Astrocyte of the cerebellum (primary cell): Measurements from ENCODE around the gene SERPING1.
A peak's percentile ranks its signal among the peaks of the same experiment; 100 is the strongest.

Source experiments
- DNase-seq: peaks from one replicate; pipeline ENCODE4 v3.0.0-alpha.2; 2011; ENCODE audit warnings: low read depth
- H3K4me3 ChIP-seq: 2 replicates; pipeline ENCODE4 v1.5.1; 2011; ENCODE audit warnings: mild to moderate bottlenecking, low read depth, low read length, moderate library complexity
- in situ Hi-C: cut with HindIII; loops from 2 replicates; pipeline ENCODE4 v1.10.0; 2017; ENCODE audit warnings: low sequenced_read_pairs
- TF ChIP-seq, protein P1 (sequence below): IDR thresholded peaks from 2 replicates; pipeline ENCODE4 v1.5.1; 2012; ENCODE audit warnings: low read length, low read depth, moderate library complexity, mild to moderate bottlenecking; ENCODE audit errors: missing control alignments

SERPING1 gene

DNA sequence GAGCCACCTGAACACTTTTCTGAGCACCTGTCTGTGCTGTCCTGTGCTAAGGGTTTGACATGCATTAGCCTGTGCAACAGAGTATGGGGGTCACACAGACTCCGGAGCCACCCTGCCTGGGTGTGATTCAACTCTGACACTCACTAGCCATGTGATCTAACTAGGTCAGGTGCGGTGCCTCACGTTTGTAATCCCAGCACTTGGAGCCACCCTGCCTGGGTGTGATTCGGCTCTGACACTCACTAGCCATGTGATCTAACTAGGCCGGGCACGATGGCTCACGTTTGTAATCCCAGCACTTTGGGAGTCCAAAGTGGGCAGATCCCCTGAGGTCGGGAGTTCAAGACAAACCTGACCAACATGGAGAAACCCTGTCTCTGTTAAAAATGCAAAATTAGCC lies 41.4 kb upstream of the SERPING1 start:
- in situ Hi-C loops: no loop called here
- no peak overlapping the region for H3K4me3 ChIP-seq
- TF ChIP-seq, protein P1, sequence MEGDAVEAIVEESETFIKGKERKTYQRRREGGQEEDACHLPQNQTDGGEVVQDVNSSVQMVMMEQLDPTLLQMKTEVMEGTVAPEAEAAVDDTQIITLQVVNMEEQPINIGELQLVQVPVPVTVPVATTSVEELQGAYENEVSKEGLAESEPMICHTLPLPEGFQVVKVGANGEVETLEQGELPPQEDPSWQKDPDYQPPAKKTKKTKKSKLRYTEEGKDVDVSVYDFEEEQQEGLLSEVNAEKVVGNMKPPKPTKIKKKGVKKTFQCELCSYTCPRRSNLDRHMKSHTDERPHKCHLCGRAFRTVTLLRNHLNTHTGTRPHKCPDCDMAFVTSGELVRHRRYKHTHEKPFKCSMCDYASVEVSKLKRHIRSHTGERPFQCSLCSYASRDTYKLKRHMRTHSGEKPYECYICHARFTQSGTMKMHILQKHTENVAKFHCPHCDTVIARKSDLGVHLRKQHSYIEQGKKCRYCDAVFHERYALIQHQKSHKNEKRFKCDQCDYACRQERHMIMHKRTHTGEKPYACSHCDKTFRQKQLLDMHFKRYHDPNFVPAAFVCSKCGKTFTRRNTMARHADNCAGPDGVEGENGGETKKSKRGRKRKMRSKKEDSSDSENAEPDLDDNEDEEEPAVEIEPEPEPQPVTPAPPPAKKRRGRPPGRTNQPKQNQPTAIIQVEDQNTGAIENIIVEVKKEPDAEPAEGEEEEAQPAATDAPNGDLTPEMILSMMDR: no peak
- no peak for DNase-seq

DNA sequence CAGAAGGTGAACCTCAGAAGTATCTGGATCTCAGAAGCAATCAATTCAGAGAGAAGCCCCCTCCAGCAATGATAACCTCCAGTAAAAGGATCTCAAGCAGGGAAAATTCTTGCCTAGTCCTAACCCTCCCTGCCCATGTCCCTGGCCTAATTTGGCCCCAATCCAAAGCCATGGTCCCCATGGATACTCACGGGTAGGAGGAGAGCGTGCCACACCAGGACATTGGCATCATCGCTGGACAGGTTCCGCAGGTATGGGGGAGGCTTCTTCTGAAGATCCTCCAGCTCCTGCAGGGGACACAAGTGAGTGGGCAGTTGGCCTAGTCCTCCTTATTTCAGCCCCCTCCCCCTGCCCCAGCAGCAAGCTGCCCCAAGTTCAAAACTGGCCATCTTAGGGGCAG lies 37.3 kb upstream of the SERPING1 start:
- TF ChIP-seq, protein P1: no peak
- in situ Hi-C loops: no loop called here
- DNase-seq: no peak
- no peak overlapping the region for H3K4me3 ChIP-seq

DNA sequence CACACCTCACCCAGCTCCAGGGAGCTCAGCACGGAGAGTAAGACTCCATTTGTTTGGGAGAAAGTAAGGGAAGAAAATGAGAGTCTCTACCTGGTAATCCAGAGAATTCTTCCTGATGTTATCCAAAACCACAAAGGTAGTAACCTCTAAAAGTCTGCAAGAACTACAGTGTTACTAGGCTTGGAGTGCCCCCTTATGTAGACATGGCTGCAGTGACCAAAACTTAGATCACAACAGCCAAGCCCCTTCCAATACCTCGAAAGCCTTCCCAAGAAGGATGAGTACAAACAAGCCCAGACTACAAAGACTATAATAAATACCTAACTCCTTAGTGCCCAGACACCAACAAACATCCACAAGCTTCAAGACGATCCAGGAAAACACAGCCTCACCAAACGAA lies 34.9 kb upstream of the SERPING1 start:
- in situ Hi-C loops: no loop called here
- H3K4me3 ChIP-seq: no peak overlapping the region
- DNase-seq: no peak
- TF ChIP-seq, protein P1: no peak

DNA sequence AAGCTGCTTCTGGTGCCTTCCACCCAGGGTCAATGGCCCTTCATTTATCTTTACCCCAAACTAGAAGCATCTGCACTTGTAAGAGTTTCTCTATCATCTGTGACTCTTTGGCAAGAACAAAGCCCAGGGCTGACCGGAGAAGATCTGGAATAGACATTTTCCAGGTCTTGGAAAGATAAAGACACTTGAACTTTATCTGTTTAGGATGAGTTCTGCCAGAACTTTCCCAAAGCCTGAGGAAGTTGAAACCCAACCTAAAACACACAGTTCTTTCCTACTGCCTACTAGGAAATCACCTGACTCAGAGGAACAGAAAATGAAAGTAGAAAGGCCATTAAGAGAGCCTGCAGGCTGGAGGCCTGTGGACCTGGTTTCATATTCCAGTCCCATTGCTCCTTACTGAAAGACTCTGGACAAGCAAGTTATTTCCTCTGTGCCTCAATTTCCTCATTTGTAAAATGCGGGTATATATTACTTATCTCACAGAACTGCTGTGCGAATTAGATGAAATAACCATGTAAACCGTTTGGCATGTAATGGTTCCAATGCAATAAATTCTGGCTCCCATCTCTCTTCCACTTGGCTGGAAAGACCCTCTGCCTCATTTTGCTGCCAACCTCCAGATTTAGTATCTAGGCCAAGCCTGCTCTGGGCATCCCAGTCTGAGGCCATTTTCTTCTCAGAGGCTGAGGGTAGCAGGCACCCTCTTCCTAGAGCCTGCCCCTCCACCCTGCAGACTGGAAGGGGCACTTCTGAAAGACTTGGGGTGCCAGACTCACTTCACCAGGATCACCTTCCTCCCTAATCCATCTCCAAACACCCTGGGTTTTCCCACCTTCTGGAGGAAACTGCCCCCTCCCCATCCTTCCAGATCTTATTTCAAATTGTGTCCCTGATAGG lies 31.2 kb upstream of the SERPING1 start:
- in situ Hi-C loops: no loop called here
- peak; percentile 15 for DNase-seq
- H3K4me3 ChIP-seq: peak overlapping the region; percentile 80
- TF ChIP-seq, protein P1: no peak

DNA sequence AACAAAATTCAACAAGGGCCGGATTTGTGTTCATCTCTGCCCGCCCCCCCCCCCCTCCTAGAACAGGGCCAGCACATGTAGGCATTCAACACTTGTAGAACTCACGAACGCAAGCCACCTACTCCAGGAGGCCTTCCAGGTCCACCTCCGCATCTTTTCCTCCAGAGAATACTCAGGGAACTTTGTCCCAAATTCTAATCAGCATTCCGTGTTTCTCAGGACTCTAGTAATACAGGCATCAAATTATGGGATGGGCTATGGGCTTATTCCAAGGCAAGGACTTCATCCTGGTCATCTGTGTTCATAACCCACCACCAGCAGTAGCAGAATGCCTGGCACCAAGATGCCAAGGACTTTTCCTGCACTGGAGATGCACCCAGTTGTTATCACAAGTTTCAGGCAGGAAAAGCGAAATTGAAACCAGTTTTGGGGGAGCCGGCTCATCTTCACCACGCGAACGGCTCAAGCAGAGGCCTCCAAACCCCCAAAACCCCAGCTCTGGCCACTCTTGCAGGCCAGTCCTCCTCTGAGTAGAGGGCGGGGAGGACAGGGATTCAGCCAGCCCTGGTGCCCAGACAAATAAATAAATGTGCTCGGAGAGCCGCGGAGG lies 30.5 kb upstream of the SERPING1 start:
- DNase-seq: no peak
- peak overlapping the region; percentile 80 for H3K4me3 ChIP-seq
- in situ Hi-C loops: no loop called here
- TF ChIP-seq, protein P1: no peak

DNA sequence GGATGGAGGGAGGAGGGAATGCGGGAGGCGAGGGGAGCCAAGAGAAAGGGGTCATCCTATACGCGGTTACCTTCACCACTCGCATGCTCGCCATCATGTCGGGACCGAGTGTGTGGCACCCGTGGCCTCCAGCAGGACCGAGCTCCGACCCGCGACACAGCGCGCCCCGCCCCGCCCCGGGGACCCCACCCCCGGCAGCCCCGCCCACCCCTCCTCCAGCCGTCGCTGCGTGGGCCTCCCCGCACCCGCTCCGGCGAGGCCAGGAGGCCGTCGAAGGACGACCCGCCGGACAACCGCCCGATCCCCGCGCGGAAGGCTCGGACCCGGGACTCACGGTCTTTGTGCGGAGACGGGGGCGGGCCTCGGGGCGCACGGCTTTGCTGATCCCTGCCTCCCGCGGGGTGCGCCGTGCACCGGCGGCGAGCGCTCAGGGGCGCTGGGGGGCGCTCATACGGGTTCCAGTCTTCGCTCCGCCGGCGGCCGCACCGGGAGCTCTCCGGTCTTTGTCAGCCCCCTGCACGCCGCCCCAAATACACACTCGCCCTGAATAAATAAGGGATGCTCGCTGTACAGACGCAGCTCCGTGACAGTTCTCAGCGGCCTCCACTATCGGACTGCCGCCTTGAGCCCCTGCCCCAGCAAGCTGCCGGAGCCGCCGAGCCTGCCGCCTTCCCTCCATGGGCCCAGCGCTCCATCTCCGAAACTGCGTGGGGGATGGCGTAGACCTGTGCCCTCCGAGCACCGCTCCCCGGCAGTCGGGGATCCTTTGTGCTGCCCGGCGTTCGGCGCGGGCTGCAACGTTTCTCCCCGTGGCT lies 29.8 kb upstream of the SERPING1 start, which contains the start of gene UBE2L6:
TSS of gene UBE2L6 (minus strand) at position 158 of the 815 bp plus-strand sequence. CDS start at position 97, 61 bp downstream.
- TF ChIP-seq, protein P1: no peak
- in situ Hi-C loops: no loop called here
- peak; percentile 40 for DNase-seq
- peak within 1 kb of the TSS; percentile 80 for H3K4me3 ChIP-seq
